Duodenal mucosa (tissue), 2 donors: ENCODE results near the gene TSEN2.

Experiments
- H3K27ac ChIP-seq: one replicate; pipeline ENCODE4 v1.7.0; 2013; ENCODE audit warnings: low read depth, low read length
- H3K27me3 ChIP-seq, 2 donors: one replicate each; pipeline ENCODE4 v1.7.0; 2013; ENCODE audit warnings: low read length in 2 of 2, control low read depth in 1 of 2; ENCODE audit not compliant: insufficient read depth in 2 of 2, control insufficient read depth in 1 of 2
- H3K36me3 ChIP-seq, 2 donors: one replicate each; pipeline ENCODE4 v1.7.0; 2013; ENCODE audit warnings: low read length in 2 of 2, control low read depth in 1 of 2; ENCODE audit not compliant: insufficient read depth in 2 of 2, control insufficient read depth in 1 of 2
- H3K4me1 ChIP-seq, 2 donors: one replicate each; pipeline ENCODE4 v1.7.0; 2013; ENCODE audit warnings: low read length in 2 of 2, control low read depth in 1 of 2; ENCODE audit not compliant: insufficient read depth in 2 of 2, control insufficient read depth in 1 of 2
- H3K4me3 ChIP-seq, 2 donors: one replicate each; pipeline ENCODE4 v1.7.0; 2013; ENCODE audit warnings: low read length in 2 of 2, low read depth in 1 of 2
- H3K9ac ChIP-seq, 2 donors: one replicate each; pipeline ENCODE4 v1.7.0; 2013; ENCODE audit warnings: low read length in 2 of 2, low read depth in 1 of 2
- H3K9me3 ChIP-seq, 2 donors: one replicate each; pipeline ENCODE4 v1.7.0; 2013; ENCODE audit warnings: low read length in 2 of 2, control low read depth in 1 of 2; ENCODE audit not compliant: control insufficient read depth in 1 of 2

TSEN2 gene

DNA sequence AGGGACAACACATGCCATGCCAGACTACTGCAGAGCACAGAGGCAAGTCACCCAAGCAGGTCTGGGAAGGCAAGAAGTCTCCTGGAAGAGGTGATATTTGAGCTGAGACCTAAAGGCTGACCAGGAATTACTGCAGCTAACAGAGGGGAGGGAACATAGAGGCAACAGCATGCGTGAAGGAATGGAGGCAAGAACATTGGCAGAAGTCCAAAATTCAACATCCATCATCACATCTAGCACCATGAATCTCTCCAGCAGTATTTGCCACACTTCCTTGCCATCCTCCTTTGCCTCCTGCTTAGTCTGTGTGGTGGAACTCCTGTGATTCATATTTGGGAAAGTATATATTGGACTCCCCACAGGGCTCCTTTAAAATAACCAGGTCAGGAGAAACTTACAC, 870 bp upstream of the TSEN2 start:
- H3K4me1 ChIP-seq: peaks cover 30 to 40% of the 10 kb centered on the region in 2 donors
- peak overlapping the region; percentile 70 for H3K27ac ChIP-seq
- peak overlapping the region; percentile 87 to 94 for H3K4me3 ChIP-seq
- peak overlapping the region; percentile 71 to 81 for H3K9ac ChIP-seq
- H3K27me3 ChIP-seq: no peaks in the 10 kb centered on the region
- H3K9me3 ChIP-seq: no peaks in the 10 kb centered on the region
- no peaks in the 10 kb centered on the region for H3K36me3 ChIP-seq

- H3K9ac ChIP-seq: peak overlapping the region; percentile 71 to 81
- H3K4me1 ChIP-seq: peaks cover 30 to 40% of the 10 kb centered on the region in 2 donors
- peak overlapping the region; percentile 70 for H3K27ac ChIP-seq
- H3K9me3 ChIP-seq: no peaks in the 10 kb centered on the region
- H3K27me3 ChIP-seq: no peaks in the 10 kb centered on the region
- H3K4me3 ChIP-seq: peak overlapping the region; percentile 87 to 94
- H3K36me3 ChIP-seq: no peaks in the 10 kb centered on the region
Measured at GRCh38 chr3:12483872-12484197, 445 bp upstream of the TSEN2 start.

GRCh38 chr3:12484983-12485327, 675 bp downstream of the TSEN2 start:
- H3K27ac ChIP-seq: no peak overlapping the region
- H3K36me3 ChIP-seq: peaks cover 0 to 5% of the 10 kb centered on the region in 2 donors
- H3K4me3 ChIP-seq: peak overlapping the region; percentile 87 to 94

DNA sequence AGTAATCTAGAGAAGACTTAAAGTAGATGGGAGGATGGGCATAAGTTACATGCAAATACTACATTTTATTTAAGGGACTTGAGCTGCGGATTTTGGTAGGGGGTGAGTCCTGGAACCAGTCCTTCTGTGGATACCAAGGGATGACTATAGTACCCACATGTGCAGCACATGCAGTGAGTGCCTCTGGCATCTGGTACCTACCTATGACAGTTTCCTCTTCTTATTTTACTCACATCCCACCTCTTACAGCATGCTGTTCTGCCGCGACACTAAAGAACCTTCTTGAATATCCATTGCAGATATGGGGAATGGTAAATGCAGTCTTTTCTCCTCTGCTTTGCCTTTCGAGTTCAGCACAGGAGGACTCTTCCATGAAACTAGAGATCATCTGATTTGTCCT, 1.7 kb downstream of the TSEN2 start:
- peaks cover 0 to 13% of the 10 kb centered on the region in 2 donors for H3K36me3 ChIP-seq
- no peaks in the 10 kb centered on the region for H3K27me3 ChIP-seq

More at GRCh38 chr3:12484983-12485327, 675 bp downstream of the TSEN2 start:
- H3K9ac ChIP-seq: peak overlapping the region; percentile 59 to 75
- no peaks in the 10 kb centered on the region for H3K27me3 ChIP-seq
- H3K4me1 ChIP-seq: peaks cover 23 to 36% of the 10 kb centered on the region in 2 donors
- H3K9me3 ChIP-seq: no peaks in the 10 kb centered on the region

GRCh38 chr3:12486916-12487315, 2.6 kb downstream of the TSEN2 start:
- peaks cover 23 to 27% of the 10 kb centered on the region in 2 donors for H3K4me1 ChIP-seq
- no peak overlapping the region for H3K9ac ChIP-seq
- H3K36me3 ChIP-seq: peaks cover 0 to 13% of the 10 kb centered on the region in 2 donors
- H3K4me3 ChIP-seq: no peak overlapping the region
- no peaks in the 10 kb centered on the region for H3K9me3 ChIP-seq
- H3K27me3 ChIP-seq: no peaks in the 10 kb centered on the region
- no peak overlapping the region for H3K27ac ChIP-seq

More for the DNA sequence above, 1.7 kb downstream of the TSEN2 start:
- Histone ChIP-seq H3K27ac (no peak overlapping the region), H3K4me1 (peaks cover 23 to 32% of the 10 kb centered on the region in 2 donors), H3K9me3 (no peaks in the 10 kb centered on the region), H3K4me3 (no peak overlapping the region), H3K9ac (no peak overlapping the region)

- Histone ChIP-seq H3K36me3 (peaks cover 0 to 14% of the 10 kb centered on the region in 2 donors), H3K9ac (no peak overlapping the region)
Measured at GRCh38 chr3:12487336-12487735, 3.1 kb downstream of the TSEN2 start.

DNA sequence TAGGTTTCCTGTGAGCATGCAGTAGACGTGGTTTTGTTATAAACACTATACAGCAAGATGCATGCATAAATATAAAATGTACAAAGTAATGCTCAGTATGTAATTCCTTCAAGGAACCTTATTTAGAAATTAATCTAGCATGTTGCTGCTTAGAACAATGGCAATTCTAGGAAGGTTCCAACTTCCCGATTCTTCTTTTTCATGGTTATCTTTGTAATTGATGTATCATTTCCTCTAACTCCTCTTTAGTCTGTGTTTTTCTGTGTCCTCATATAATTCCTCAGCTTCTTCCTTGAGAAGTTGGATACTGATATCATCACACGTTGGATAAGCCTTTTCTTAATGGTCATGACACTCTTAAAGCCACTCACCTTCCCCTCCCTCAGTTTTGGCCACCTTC, 3.5 kb downstream of the TSEN2 start:
- H3K4me1 ChIP-seq: peaks cover 20 to 25% of the 10 kb centered on the region in 2 donors
- H3K36me3 ChIP-seq: peaks cover 0 to 18% of the 10 kb centered on the region in 2 donors
- H3K9me3 ChIP-seq: no peaks in the 10 kb centered on the region
- H3K27ac ChIP-seq: no peak overlapping the region
- H3K4me3 ChIP-seq: no peak overlapping the region
- no peak overlapping the region for H3K9ac ChIP-seq
- no peaks in the 10 kb centered on the region for H3K27me3 ChIP-seq

More at GRCh38 chr3:12487336-12487735, 3.1 kb downstream of the TSEN2 start:
- H3K27me3 ChIP-seq: no peaks in the 10 kb centered on the region
- no peaks in the 10 kb centered on the region for H3K9me3 ChIP-seq
- H3K4me1 ChIP-seq: peaks cover 23 to 27% of the 10 kb centered on the region in 2 donors
- H3K4me3 ChIP-seq: no peak overlapping the region
- H3K27ac ChIP-seq: no peak overlapping the region

- Histone ChIP-seq H3K9me3 (no peaks in the 10 kb centered on the region), H3K27ac (no peak overlapping the region), H3K4me1 (peaks cover 8 to 13% of the 10 kb centered on the region in 2 donors), H3K27me3 (no peaks in the 10 kb centered on the region), H3K9ac (no peak overlapping the region), H3K36me3 (peaks cover 0 to 22% of the 10 kb centered on the region in 2 donors), H3K4me3 (no peak overlapping the region)
Measured at GRCh38 chr3:12489368-12489767, 5.1 kb downstream of the TSEN2 start.

GRCh38 chr3:12489832-12490231, 5.6 kb downstream of the TSEN2 start:
- Histone ChIP-seq H3K36me3 (peaks cover 0 to 24% of the 10 kb centered on the region in 2 donors), H3K27ac (no peak overlapping the region), H3K9ac (no peak overlapping the region), H3K9me3 (no peaks in the 10 kb centered on the region), H3K27me3 (no peaks in the 10 kb centered on the region), H3K4me1 (peaks cover 6 to 13% of the 10 kb centered on the region in 2 donors), H3K4me3 (no peak overlapping the region)

GRCh38 chr3:12490547-12490946, 6.3 kb downstream of the TSEN2 start:
- Histone ChIP-seq H3K4me1 (peaks cover 0 to 6% of the 10 kb centered on the region in 2 donors), H3K4me3 (no peak overlapping the region), H3K27ac (no peak overlapping the region), H3K36me3 (peaks cover under 1 to 24% of the 10 kb centered on the region in 2 donors), H3K27me3 (no peaks in the 10 kb centered on the region), H3K9me3 (no peaks in the 10 kb centered on the region), H3K9ac (no peak overlapping the region)
